A673 (cell line): ENCODE results near the gene UBL4B. TPM values are rescaled to one million over a fixed set of nuclear protein-coding genes. Genes with fewer than 3 reads are reported as not detected.

ENCODE experiments used
- BruUV-seq: library from RNA; stranded (reverse); fragments of 400-500 nt; replicated peaks from 2 replicates; lab custom pipeline; 2021; lab: Mats Ljungman, UMichigan
- CTCF ChIA-PET: fragments of 300-600 bp; sonication (Branson Sonifier 250); formaldehyde crosslinking; loops from one replicate; lab custom pipeline; 2022; ENCODE audit warnings: antibody characterized with exemption; lab: Charles Lee
- POLR2A ChIA-PET: fragments of 300-600 bp; sonication (Branson Sonifier 250); formaldehyde crosslinking; loops from one replicate; lab custom pipeline; 2022; ENCODE audit warnings: antibody characterized with exemption; ENCODE audit not compliant: low non-redundant PET; lab: Charles Lee
- DNase-seq: peaks from one replicate; pipeline ENCODE4 v3.0.0-alpha.2; 2015; ENCODE audit warnings: low spot score
- H3K27ac ChIP-seq: fragments of 200-600 bp; sonication (generic); 2 replicates; pipeline ENCODE4 v1.5.1; 2016; ENCODE audit warnings: mixed run types, low read depth, mild to moderate bottlenecking, mixed read lengths, antibody characterized with exemption, low read length; ENCODE audit not compliant: poor library complexity, severe bottlenecking
- H3K27me3 ChIP-seq: fragments of 200-600 bp; sonication (generic); replicated peaks from 2 replicates; pipeline ENCODE4 v1.6.1; 2017; ENCODE audit warnings: mixed run types, low read depth, mild to moderate bottlenecking, mixed read lengths, antibody characterized with exemption, low read length; ENCODE audit not compliant: insufficient read depth, poor library complexity
- H3K36me3 ChIP-seq: fragments of 200-600 bp; sonication (generic); 2 replicates; pipeline ENCODE4 v1.6.1; 2016; ENCODE audit warnings: mixed run types, mild to moderate bottlenecking, mixed read lengths, antibody characterized with exemption, low read length; ENCODE audit not compliant: insufficient read depth, poor library complexity, severe bottlenecking
- H3K4me1 ChIP-seq: fragments of 200-600 bp; sonication (generic); 2 replicates; pipeline ENCODE4 v1.6.1; 2017; ENCODE audit warnings: mixed run types, mild to moderate bottlenecking, mixed read lengths, antibody characterized with exemption, low read length; ENCODE audit not compliant: insufficient read depth, poor library complexity, severe bottlenecking
- H3K4me3 ChIP-seq: fragments of 200-600 bp; sonication (generic); 2 replicates; pipeline ENCODE4 v1.5.1; 2016; ENCODE audit warnings: low read depth, mixed run types, mild to moderate bottlenecking, mixed read lengths, low read length; ENCODE audit not compliant: poor library complexity, severe bottlenecking
- H3K9me3 ChIP-seq: fragments of 200-600 bp; sonication (generic); 2 replicates; pipeline ENCODE4 v1.6.1; 2016; ENCODE audit warnings: mixed run types, low read depth, mild to moderate bottlenecking, mixed read lengths, antibody characterized with exemption, low read length; ENCODE audit not compliant: poor library complexity, severe bottlenecking
- EZH2 ChIP-seq: fragments of 200-600 bp; sonication (generic); IDR thresholded peaks from 2 replicates; pipeline ENCODE4 v1.6.1; 2017; ENCODE audit warnings: borderline replicate concordance, low read depth, mild to moderate bottlenecking, mixed read lengths, antibody characterized with exemption, low read length; ENCODE audit not compliant: poor library complexity, severe bottlenecking
- intact Hi-C: fragments of 100-400 bp; cut with micrococcal nuclease; formaldehyde crosslinking; loops from one replicate; pipeline ENCODE4 v1.10.0; 2022; ENCODE audit not compliant: unreplicated experiment
- total RNA-seq: library from RNA; stranded (reverse); gene quantifications from 2 replicates; pipeline ENCODE4 v1.2.3, GENCODE V29; 2021
- TF ChIP-seq, protein P1 (sequence below): fragments of 300-800, 200-600 bp; sonication (generic); conservative IDR thresholded peaks from 2 replicates; pipeline ENCODE4 v1.5.1; 2017; ENCODE audit warnings: low read depth, mild to moderate bottlenecking, antibody characterized with exemption, low read length, moderate library complexity, mixed read lengths

UBL4B gene
- total RNA-seq, 1 experiment from 2014 or later: not detected

DNA sequence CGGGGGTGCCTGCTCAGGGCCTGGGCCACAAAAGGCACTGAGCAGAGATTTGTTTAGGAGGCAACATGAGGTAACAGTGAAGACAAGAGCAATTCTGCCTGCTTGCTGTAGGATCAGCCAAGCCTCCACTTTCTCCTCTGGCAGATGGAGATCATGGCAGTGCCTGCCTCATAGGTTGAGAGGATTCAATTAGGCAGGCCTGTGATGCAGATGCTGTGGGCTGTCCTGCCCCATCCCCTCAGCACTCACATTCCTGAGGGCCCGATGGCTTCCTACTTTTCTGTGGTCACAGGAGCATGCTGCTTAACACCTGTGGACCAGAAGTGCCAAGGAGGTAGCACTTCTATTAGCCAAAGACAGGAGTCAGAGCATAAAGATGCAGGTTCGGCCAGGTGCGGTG lies 1.2 kb upstream of the UBL4B start:
- no peak for DNase-seq
- Histone ChIP-seq H3K36me3 (no peaks in the 10 kb centered on the region), H3K27me3 (peaks cover 89% of the 10 kb centered on the region), H3K27ac (no peak overlapping the region), H3K9me3 (no peaks in the 10 kb centered on the region), H3K4me3 (no peak overlapping the region), H3K4me1 (no peaks in the 10 kb centered on the region)
- intact Hi-C loops: loop anchor here (10.0 kb wide), 1 partner anchor 336 kb away; no protein-coding TSS in a partner anchor
- ChIA-PET POLR2A (no interaction called here), CTCF (no interaction called here)
- TF ChIP-seq, protein P1, sequence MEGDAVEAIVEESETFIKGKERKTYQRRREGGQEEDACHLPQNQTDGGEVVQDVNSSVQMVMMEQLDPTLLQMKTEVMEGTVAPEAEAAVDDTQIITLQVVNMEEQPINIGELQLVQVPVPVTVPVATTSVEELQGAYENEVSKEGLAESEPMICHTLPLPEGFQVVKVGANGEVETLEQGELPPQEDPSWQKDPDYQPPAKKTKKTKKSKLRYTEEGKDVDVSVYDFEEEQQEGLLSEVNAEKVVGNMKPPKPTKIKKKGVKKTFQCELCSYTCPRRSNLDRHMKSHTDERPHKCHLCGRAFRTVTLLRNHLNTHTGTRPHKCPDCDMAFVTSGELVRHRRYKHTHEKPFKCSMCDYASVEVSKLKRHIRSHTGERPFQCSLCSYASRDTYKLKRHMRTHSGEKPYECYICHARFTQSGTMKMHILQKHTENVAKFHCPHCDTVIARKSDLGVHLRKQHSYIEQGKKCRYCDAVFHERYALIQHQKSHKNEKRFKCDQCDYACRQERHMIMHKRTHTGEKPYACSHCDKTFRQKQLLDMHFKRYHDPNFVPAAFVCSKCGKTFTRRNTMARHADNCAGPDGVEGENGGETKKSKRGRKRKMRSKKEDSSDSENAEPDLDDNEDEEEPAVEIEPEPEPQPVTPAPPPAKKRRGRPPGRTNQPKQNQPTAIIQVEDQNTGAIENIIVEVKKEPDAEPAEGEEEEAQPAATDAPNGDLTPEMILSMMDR: no peak
- no peak for TF ChIP-seq EZH2
- no TSS peak for BruUV-seq

DNA sequence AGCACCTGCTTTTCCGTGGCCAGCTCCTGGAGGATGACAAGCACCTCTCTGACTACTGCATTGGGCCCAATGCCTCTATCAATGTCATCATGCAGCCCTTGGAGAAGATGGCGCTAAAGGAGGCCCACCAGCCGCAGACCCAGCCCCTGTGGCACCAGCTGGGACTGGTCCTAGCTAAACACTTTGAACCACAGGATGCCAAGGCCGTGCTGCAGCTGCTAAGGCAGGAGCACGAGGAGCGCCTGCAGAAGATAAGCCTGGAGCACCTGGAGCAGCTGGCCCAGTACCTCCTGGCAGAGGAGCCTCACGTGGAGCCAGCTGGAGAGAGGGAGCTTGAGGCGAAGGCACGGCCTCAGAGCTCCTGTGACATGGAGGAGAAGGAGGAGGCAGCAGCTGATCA lies 413 bp downstream of the UBL4B start:
- H3K36me3 ChIP-seq: no peaks in the 10 kb centered on the region
- no peak for DNase-seq
- H3K4me3 ChIP-seq: no peak overlapping the region
- CTCF ChIA-PET: interaction anchor here (0.6 kb wide), 1 partner anchor 26 kb away, joined by 3 read pairs; no protein-coding TSS in a partner anchor
- BruUV-seq: no TSS peak
- no peak overlapping the region for H3K27ac ChIP-seq
- H3K27me3 ChIP-seq: peaks cover 90% of the 10 kb centered on the region
- no peaks in the 10 kb centered on the region for H3K4me1 ChIP-seq
- H3K9me3 ChIP-seq: no peaks in the 10 kb centered on the region
- intact Hi-C loops: loop anchor here (10.0 kb wide), 1 partner anchor 338 kb away; no protein-coding TSS in a partner anchor
- POLR2A ChIA-PET: no interaction called here
- TF ChIP-seq EZH2: no peak
- TF ChIP-seq, protein P1: no peak

DNA sequence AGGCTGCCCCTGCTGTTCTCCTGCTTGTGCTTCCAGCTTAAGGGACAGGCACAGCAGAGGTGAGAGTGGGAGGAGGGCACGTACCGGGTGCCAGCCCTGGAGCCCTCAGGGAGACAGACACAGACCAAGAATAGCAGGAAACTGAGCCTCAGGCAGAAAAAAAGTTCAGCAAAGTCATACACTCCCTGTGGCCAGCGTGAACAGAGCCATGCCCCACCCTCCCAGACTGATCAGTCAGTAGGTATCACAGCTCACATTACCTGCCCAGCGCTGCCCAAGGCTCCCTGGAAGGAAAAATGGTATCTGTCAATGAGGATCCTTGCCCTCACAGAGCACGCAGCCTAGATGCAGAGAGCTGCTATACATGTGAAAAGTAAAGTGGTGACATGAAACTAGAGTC lies 1.3 kb downstream of the UBL4B start:
- TF ChIP-seq EZH2: no peak
- TF ChIP-seq, protein P1: no peak
- BruUV-seq: no TSS peak
- no peaks in the 10 kb centered on the region for H3K36me3 ChIP-seq
- H3K27me3 ChIP-seq: peaks cover 84% of the 10 kb centered on the region
- H3K4me1 ChIP-seq: no peaks in the 10 kb centered on the region
- CTCF ChIA-PET: no interaction called here
- no peak overlapping the region for H3K4me3 ChIP-seq
- POLR2A ChIA-PET: no interaction called here
- intact Hi-C loops: loop anchor here (10.0 kb wide), 1 partner anchor 339 kb away; no protein-coding TSS in a partner anchor
- H3K9me3 ChIP-seq: no peaks in the 10 kb centered on the region
- no peak for DNase-seq
- no peak overlapping the region for H3K27ac ChIP-seq
